GM12878 (cell line): ENCODE results near the gene XPNPEP3. TPM values are rescaled to one million over a fixed set of nuclear protein-coding genes. Genes with fewer than 3 reads are reported as not detected.

Source experiments
- ATAC-seq: fragments of 200-7000 bp; cut with Tn5 transposase; 3 replicates; pipeline ENCODE4 v1.9.1; 2020; ENCODE audit warnings: mild to moderate bottlenecking, moderate library complexity
- BruUV-seq: library from RNA; stranded (reverse); fragments of 400-500 nt; replicated peaks from 2 replicates; lab custom pipeline; 2021; lab: Mats Ljungman, UMichigan
- CTCF ChIA-PET: fragments of 300-600 bp; sonication (Branson Sonifier 250); formaldehyde crosslinking; extraction: SDS; loops from one replicate; lab custom pipeline; 2021; ENCODE audit warnings: inconsistent platforms; lab: Yijun Ruan, JAX
- POLR2A ChIA-PET: fragments of 350-600 bp; formaldehyde crosslinking; extraction: SDS; loops from one replicate; lab custom pipeline; 2021; ENCODE audit warnings: inconsistent platforms; lab: Charles Lee
- RAD21 ChIA-PET: fragments of 300-600 bp; sonication (Branson Sonifier 250); formaldehyde crosslinking; loops from one replicate; lab custom pipeline; 2023; ENCODE audit warnings: antibody characterized with exemption; ENCODE audit not compliant: unreplicated experiment; lab: Charles Lee
- SMC1A ChIA-PET: fragments of 300-600 bp; sonication (Branson Sonifier 250); formaldehyde crosslinking; loops from one replicate; lab custom pipeline; 2023; ENCODE audit not compliant: unreplicated experiment, uncharacterized antibody; lab: Charles Lee
- DNase-seq: peaks from one replicate; pipeline ENCODE4 v3.0.0-alpha.2; 2011; ENCODE audit warnings: low read depth, low spot score
- FAIRE-seq: peaks from 3 replicates; lab custom pipeline; 2011; peaks lifted over from hg19 to GRCh38; lab: Jason Lieb, UNC
- H2AFZ ChIP-seq: 2 replicates; pipeline ENCODE4 v1.6.0; 2011; ENCODE audit warnings: low read depth, low read length, control low read depth; ENCODE audit not compliant: control insufficient read depth
- H3K27ac ChIP-seq: 2 replicates; pipeline ENCODE4 v1.5.1; 2011; ENCODE audit warnings: control low read depth; ENCODE audit not compliant: control insufficient read depth, insufficient read depth
- H3K27me3 ChIP-seq, 2 experiments: replicated peaks in 1 of 2; 2 replicates each; pipeline versions ENCODE4 v1.6.0 to v1.6.1; 2011; ENCODE audit warnings: low read length in 1 of 2; ENCODE audit not compliant: control insufficient read depth in 2 of 2, insufficient read depth in 2 of 2
- H3K36me3 ChIP-seq, 2 experiments: 2 replicates each; pipeline ENCODE4 v1.5.1; 2011; ENCODE audit warnings: low read length in 1 of 2; ENCODE audit not compliant: control insufficient read depth in 2 of 2, insufficient read depth in 2 of 2
- H3K4me1 ChIP-seq: 2 replicates; pipeline ENCODE4 v1.6.1; 2011; ENCODE audit warnings: mild to moderate bottlenecking, low read length, moderate library complexity, mixed read lengths; ENCODE audit not compliant: control insufficient read depth, insufficient read depth
- H3K4me2 ChIP-seq: 2 replicates; pipeline ENCODE4 v1.6.0; 2011; ENCODE audit warnings: control low read depth; ENCODE audit not compliant: control insufficient read depth, insufficient read depth
- H3K4me3 ChIP-seq: fragments of 200-600 bp; sonication (generic); 2 replicates; pipeline ENCODE4 v1.5.1; 2016
- H3K79me2 ChIP-seq: 2 replicates; pipeline ENCODE4 v1.6.0; 2011; ENCODE audit warnings: low read length; ENCODE audit not compliant: control insufficient read depth, insufficient read depth
- H3K9ac ChIP-seq: 2 replicates; pipeline ENCODE4 v1.8.0; 2011; ENCODE audit warnings: low read length, control low read depth, mixed read lengths; ENCODE audit not compliant: control insufficient read depth, insufficient read depth
- H3K9me3 ChIP-seq: replicated peaks from 3 replicates; pipeline ENCODE4 v1.5.1; 2011; ENCODE audit warnings: mild to moderate bottlenecking, low read length; ENCODE audit not compliant: control insufficient read depth, insufficient read depth
- H4K20me1 ChIP-seq: 2 replicates; pipeline ENCODE4 v1.6.0; 2011; ENCODE audit not compliant: control insufficient read depth, insufficient read depth
- ASH2L ChIP-seq: fragments of 300-600, 200-600 bp; sonication (generic); IDR thresholded peaks from 2 replicates; pipeline ENCODE4 v1.6.1; 2017; ENCODE audit warnings: low read depth, mild to moderate bottlenecking, borderline replicate concordance
- BCL11A ChIP-seq: IDR thresholded peaks from 2 replicates; pipeline ENCODE4 v1.6.1; 2011; ENCODE audit warnings: low read depth, low read length
- BCL3 ChIP-seq: IDR thresholded peaks from 2 replicates; pipeline ENCODE4 v1.6.1; 2011; ENCODE audit warnings: borderline replicate concordance, low read depth, mild to moderate bottlenecking, moderate library complexity, low read length; ENCODE audit not compliant: insufficient read depth, poor library complexity, severe bottlenecking
- CHD2 ChIP-seq: IDR thresholded peaks from 2 replicates; pipeline ENCODE4 v1.6.1; 2011; ENCODE audit warnings: low read depth, low read length, improper control_type of control experiment, borderline replicate concordance
- JUND ChIP-seq: IDR thresholded peaks from 2 replicates; pipeline ENCODE4 v1.6.1; 2012; ENCODE audit warnings: low read depth, mild to moderate bottlenecking, low read length, improper control_type of control experiment, moderate library complexity
- MYB ChIP-seq: fragments of 150-350 bp; IDR thresholded peaks from 2 replicates; pipeline ENCODE4 v1.6.1; 2014; ENCODE audit warnings: mild to moderate bottlenecking, low read depth, low read length, borderline replicate concordance
- NFYA ChIP-seq: IDR thresholded peaks from 2 replicates; pipeline ENCODE4 v1.6.1; 2011; ENCODE audit warnings: low read depth, mild to moderate bottlenecking, low read length, improper control_type of control experiment, borderline replicate concordance
- NKRF ChIP-seq: fragments of 450-650 bp; conservative IDR thresholded peaks from 2 replicates; pipeline ENCODE4 v1.6.1; 2017; ENCODE audit warnings: mild to moderate bottlenecking, moderate library complexity
- RAD21 ChIP-seq: IDR thresholded peaks from 2 replicates; pipeline ENCODE4 v1.6.1; 2011; ENCODE audit warnings: mild to moderate bottlenecking, low read depth, low read length, moderate library complexity; ENCODE audit not compliant: insufficient read depth
- RFX5 ChIP-seq: IDR thresholded peaks from 2 replicates; pipeline ENCODE4 v1.6.1; 2011; ENCODE audit warnings: low read depth, low read length, improper control_type of control experiment
- USF2 ChIP-seq: IDR thresholded peaks from 2 replicates; pipeline ENCODE4 v1.6.1; 2011; ENCODE audit warnings: low read depth, low read length, improper control_type of control experiment, borderline replicate concordance
- WGBS: methylation state at CpG from one replicate; pipeline ENCODE4 v1.1.6; 2016; ENCODE audit warnings: low lambda C conversion rate; ENCODE audit not compliant: insufficient replicate concordance, insufficient coverage; ENCODE audit errors: missing lambda C conversion rate; 5-methylcytosine and 5-hydroxymethylcytosine counted together
- in situ Hi-C: fragments of 300-500 bp; cut with MboI; formaldehyde crosslinking; loops from 9 replicates; pipeline ENCODE4 v1.14.3; 2018; ENCODE audit warnings: mixed read lengths
- intact Hi-C: fragments of 100-400 bp; cut with micrococcal nuclease; formaldehyde crosslinking; loops from one replicate; pipeline ENCODE4 v1.14.2; 2022; ENCODE audit not compliant: unreplicated experiment
- polyA plus RNA-seq, 11 experiments: library from polyadenylated mRNA; depleted of rRNA in 4 of 11; unstranded in 6 of 11; stranded (reverse) in 5 of 11; fragments of >200 nt; fragmentation: Nextera tagmentation in 4 of 11; fragmentation: Illumina TruSeq in 1 of 11; extraction: Ambion mirVana in 4 of 11; extraction: Trizol in 1 of 11; gene quantifications; 1 replicate in 1 of 11; 2 replicates in 10 of 11; pipeline versions ENCODE4 v1.2.1 to v1.2.3, GENCODE V29; 2011 to 2016; ENCODE audit warnings: inconsistent platforms in 2 of 11, missing spikeins in 2 of 11, low read depth in 1 of 11
- total RNA-seq, 4 experiments: library from RNA; depleted of rRNA in 3 of 4; stranded (reverse); fragments of >200 nt in 3 of 4; fragmentation: Illumina TruSeq in 1 of 4; extraction: Trizol in 1 of 4; gene quantifications; 2 replicates each; pipeline versions ENCODE4 v1.2.1 to v1.2.3, GENCODE V29; 2013 to 2021
- TF ChIP-seq, protein P1 (sequence below): fragments of 450-650 bp; IDR thresholded peaks from 2 replicates; pipeline ENCODE4 v1.6.1; 2017; ENCODE audit warnings: mild to moderate bottlenecking

The XPNPEP3 gene
- total and polyA plus RNA-seq, 10 of the 15 experiments (the other 5 are each of a cell fraction or from before 2014, with no cell fraction given), result 6.7 to 19.9 (median 11.7) TPM

DNA sequence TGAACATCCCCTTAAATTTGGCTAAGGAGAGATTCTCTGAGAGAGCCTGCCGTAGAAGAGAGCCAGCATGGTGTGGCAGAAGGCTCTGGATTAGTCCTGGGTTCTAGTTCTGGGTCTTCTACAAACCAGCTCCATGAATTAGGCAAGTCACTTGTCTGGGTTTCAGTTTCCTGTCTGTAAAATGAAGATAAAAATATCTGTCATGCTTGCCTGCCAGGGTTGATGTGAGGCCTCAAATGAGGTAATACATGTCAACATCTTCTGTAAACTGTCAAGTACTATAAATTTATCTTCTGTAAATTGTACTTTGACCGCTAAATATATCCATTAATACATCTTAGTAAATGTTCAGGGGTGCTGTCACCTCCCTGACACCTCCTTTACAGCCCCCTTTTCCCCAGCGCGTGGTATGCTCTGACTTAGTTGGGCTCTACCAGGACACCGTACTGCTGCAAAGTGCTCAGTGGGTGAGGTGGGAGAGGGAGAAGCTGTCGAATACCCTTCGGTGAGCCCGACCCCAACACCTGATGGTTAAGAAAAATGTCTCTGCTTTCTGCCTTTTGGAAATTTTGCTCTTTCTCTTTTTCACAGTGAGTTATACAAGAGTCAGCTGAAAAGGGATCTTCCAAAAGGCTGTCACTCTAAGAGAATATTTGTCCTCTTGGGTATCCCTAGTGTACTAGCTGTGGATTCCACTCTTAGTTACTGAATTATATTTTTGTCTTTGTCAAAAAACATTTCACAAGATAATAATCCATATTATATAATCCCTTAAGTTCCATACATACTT, 109.2 kb downstream of the XPNPEP3 start:
- Histone ChIP-seq H3K9me3 (no peaks in the 10 kb centered on the region), H3K79me2 (peaks cover 2% of the 10 kb centered on the region; the same call in 1 of the 2 replicates), H3K4me3 (no peak overlapping the region), H3K27ac (no peak overlapping the region), H3K27me3 (no peaks in the 10 kb centered on the region), H2AFZ (no peak overlapping the region), H3K4me2 (no peak overlapping the region), H4K20me1 (no peaks in the 10 kb centered on the region), H3K36me3 (peaks cover 8 to 32% of the 10 kb centered on the region in 2 experiments), H3K9ac (no peak overlapping the region), H3K4me1 (peaks cover 9% of the 10 kb centered on the region)
- no peak for TF ChIP-seq NKRF
- no peak for TF ChIP-seq CHD2
- TF ChIP-seq ASH2L, result no peak
- no peak for TF ChIP-seq JUND
- TF ChIP-seq BCL3, result no peak
- no peak for TF ChIP-seq BCL11A
- no peak for TF ChIP-seq MYB
- TF ChIP-seq RFX5, result no peak
- TF ChIP-seq USF2, result no peak
- TF ChIP-seq NFYA, result no peak
- no peak for TF ChIP-seq RAD21
- TF ChIP-seq, protein P1, sequence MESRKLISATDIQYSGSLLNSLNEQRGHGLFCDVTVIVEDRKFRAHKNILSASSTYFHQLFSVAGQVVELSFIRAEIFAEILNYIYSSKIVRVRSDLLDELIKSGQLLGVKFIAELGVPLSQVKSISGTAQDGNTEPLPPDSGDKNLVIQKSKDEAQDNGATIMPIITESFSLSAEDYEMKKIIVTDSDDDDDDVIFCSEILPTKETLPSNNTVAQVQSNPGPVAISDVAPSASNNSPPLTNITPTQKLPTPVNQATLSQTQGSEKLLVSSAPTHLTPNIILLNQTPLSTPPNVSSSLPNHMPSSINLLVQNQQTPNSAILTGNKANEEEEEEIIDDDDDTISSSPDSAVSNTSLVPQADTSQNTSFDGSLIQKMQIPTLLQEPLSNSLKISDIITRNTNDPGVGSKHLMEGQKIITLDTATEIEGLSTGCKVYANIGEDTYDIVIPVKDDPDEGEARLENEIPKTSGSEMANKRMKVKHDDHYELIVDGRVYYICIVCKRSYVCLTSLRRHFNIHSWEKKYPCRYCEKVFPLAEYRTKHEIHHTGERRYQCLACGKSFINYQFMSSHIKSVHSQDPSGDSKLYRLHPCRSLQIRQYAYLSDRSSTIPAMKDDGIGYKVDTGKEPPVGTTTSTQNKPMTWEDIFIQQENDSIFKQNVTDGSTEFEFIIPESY, result no peak
- BruUV-seq, result no TSS peak
- FAIRE-seq (no peak), DNase-seq (no peak), ATAC-seq (no peak)
- POLR2A ChIA-PET, result interaction anchor here (0.5 to 0.6 kb wide), 3 partner anchors 48 to 893 kb away, joined by 3 read pairs; no protein-coding TSS in a partner anchor
- intact Hi-C loops, result no loop called here
- CTCF ChIA-PET, result interaction anchor here (1.2 kb wide), 1 partner anchor 43 kb away, joined by 3 read pairs; no protein-coding TSS in a partner anchor
- SMC1A ChIA-PET, result interaction anchor here (0.6 to 1.7 kb wide), 4 partner anchors 8 to 163 kb away, joined by 3 to 5 read pairs (median 3); no protein-coding TSS in a partner anchor
- in situ Hi-C loops, result no loop called here
- WGBS, result 93% methylated on average over 8 of the region's 8 CpGs
- RAD21 ChIA-PET, result interaction anchor here (1.4 kb wide), 1 partner anchor 43 kb away, joined by 4 read pairs; no protein-coding TSS in a partner anchor
